Loucy (cell line): ENCODE measurements around the gene TAS2R60.
"Not testable (repeated sequence)": the region's sequence is repeated elsewhere in the genome, so short reads cannot be mapped to it uniquely, and the experiment has no call there.

ENCODE experiments used
- H2AFZ ChIP-seq: fragments of 200-600 bp; sonication (generic); 2 replicates; pipeline ENCODE4 v1.6.0; 2016; ENCODE audit warnings: antibody characterized with exemption, mild to moderate bottlenecking, low read length, moderate library complexity
- H3F3A ChIP-seq: fragments of 200-600 bp; 2 replicates; pipeline ENCODE4 v1.6.0; 2016; ENCODE audit warnings: antibody characterized with exemption, low read depth, mild to moderate bottlenecking
- H3K27me3 ChIP-seq: fragments of 200-600 bp; sonication (generic); 2 replicates; pipeline ENCODE4 v1.6.1; 2014; ENCODE audit warnings: low read length, mild to moderate bottlenecking; ENCODE audit not compliant: insufficient read depth, poor library complexity, severe bottlenecking
- H3K36me3 ChIP-seq: fragments of 200-600 bp; sonication (generic); 2 replicates; pipeline ENCODE4 v1.6.1; 2016; ENCODE audit warnings: low read length; ENCODE audit not compliant: insufficient read depth
- H3K4me1 ChIP-seq: fragments of 200-600 bp; sonication (generic); 2 replicates; pipeline ENCODE4 v1.5.1; 2014; ENCODE audit warnings: low read length, mild to moderate bottlenecking; ENCODE audit not compliant: insufficient read depth, poor library complexity, severe bottlenecking
- H3K4me2 ChIP-seq: fragments of 200-600 bp; sonication (generic); 2 replicates; pipeline ENCODE4 v1.6.0; 2014; ENCODE audit warnings: antibody characterized with exemption, low read length, low read depth, mild to moderate bottlenecking; ENCODE audit not compliant: poor library complexity, severe bottlenecking
- H3K4me3 ChIP-seq: fragments of 200-600 bp; sonication (generic); 2 replicates; pipeline ENCODE4 v1.5.1; 2014; ENCODE audit warnings: low read length, mild to moderate bottlenecking, mixed read lengths; ENCODE audit not compliant: poor library complexity, severe bottlenecking
- H3K79me2 ChIP-seq: fragments of 200-600 bp; sonication (generic); 2 replicates; pipeline ENCODE4 v1.6.1; 2014; ENCODE audit warnings: low read length; ENCODE audit not compliant: insufficient read depth
- H3K9ac ChIP-seq: fragments of 200-600 bp; sonication (generic); 2 replicates; pipeline ENCODE4 v1.6.0; 2014; ENCODE audit warnings: mild to moderate bottlenecking, low read depth, low read length, moderate library complexity; ENCODE audit not compliant: poor library complexity, severe bottlenecking
- H3K9me2 ChIP-seq: fragments of 200-600 bp; sonication (generic); replicated peaks from 2 replicates; pipeline ENCODE4 v1.6.1; 2016; ENCODE audit warnings: low read depth, low read length, mixed read lengths
- H3K9me3 ChIP-seq: fragments of 200-600 bp; sonication (generic); 2 replicates; pipeline ENCODE4 v1.6.1; 2014; ENCODE audit warnings: mild to moderate bottlenecking, antibody characterized with exemption, low read length, low read depth; ENCODE audit not compliant: insufficient read depth
- H4K20me1 ChIP-seq: fragments of 200-600 bp; sonication (generic); 2 replicates; pipeline ENCODE4 v1.6.0; 2014; ENCODE audit warnings: antibody characterized with exemption, low read length, mild to moderate bottlenecking; ENCODE audit not compliant: insufficient read depth, poor library complexity, severe bottlenecking
- CTCF ChIP-seq: fragments of 200-600 bp; sonication (generic); conservative IDR thresholded peaks from 2 replicates; pipeline ENCODE4 v1.5.1; 2014; ENCODE audit warnings: mild to moderate bottlenecking, antibody characterized with exemption, low read length
- EZH2phosphoT487 ChIP-seq: fragments of 200-600 bp; IDR thresholded peaks from 2 replicates; pipeline ENCODE4 v1.6.1; 2018; ENCODE audit warnings: antibody characterized with exemption, mild to moderate bottlenecking, moderate library complexity, borderline replicate concordance

TAS2R60 gene

DNA sequence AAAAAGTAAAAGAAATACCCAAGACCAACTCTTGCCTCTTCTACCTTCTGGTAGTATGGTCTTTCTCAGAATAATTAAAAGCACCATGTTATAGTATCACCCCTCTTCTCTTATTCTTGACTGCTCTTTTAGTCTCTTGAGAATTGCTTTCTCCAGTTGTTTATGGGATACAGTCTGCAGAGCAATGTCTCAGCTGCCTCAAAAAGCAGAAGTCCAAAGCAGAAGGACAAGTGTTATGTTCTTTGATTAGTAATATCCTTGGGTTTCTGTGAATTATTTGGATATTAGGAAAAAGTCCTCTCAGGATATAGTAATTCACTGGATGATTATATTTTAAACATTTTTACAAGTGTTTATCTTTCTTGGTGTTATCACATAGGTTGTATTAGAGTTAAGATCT is 41.8 kb downstream of the TAS2R60 start:
- H3K4me3 ChIP-seq = no peak overlapping the region
- no peak for TF ChIP-seq EZH2phosphoT487
- no peak for TF ChIP-seq CTCF
- H4K20me1 ChIP-seq = no peaks in the 10 kb centered on the region
- H3K79me2 ChIP-seq = no peaks in the 10 kb centered on the region
- no peaks in the 10 kb centered on the region for H3K9me2 ChIP-seq
- H3K27me3 ChIP-seq = no peaks in the 10 kb centered on the region
- no peak overlapping the region for H2AFZ ChIP-seq
- H3K9ac ChIP-seq = no peak overlapping the region
- no peaks in the 10 kb centered on the region for H3K9me3 ChIP-seq
- H3K4me1 ChIP-seq = peaks cover 8% of the 10 kb centered on the region
- no peak overlapping the region for H3K4me2 ChIP-seq
- no peaks in the 10 kb centered on the region for H3K36me3 ChIP-seq
- H3F3A ChIP-seq = no peaks in the 10 kb centered on the region

DNA sequence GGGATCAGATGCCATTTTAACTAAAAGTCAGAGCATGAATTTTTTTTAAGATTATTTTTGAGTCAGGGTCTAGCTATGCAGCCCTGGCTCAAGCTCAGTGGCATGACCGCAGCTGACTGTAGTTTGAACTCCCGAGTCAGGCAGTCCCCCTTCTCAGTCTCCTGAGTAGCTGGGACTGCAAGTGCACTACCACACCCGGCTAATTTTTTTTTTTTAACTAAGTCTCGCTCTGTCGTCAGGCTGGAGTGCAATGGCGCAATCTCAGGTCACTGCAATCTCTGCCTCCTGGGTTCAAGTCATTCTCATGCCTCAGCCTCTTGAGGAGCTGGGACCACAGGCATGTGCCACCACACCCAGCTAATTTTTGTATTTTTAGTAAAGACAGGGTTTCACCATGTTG is 42.2 kb downstream of the TAS2R60 start:
- Histone ChIP-seq H3K27me3 (no peaks in the 10 kb centered on the region), H3K36me3 (no peaks in the 10 kb centered on the region), H2AFZ (no peak overlapping the region), H3K4me2 (no peak overlapping the region), H3K4me3 (no peak overlapping the region), H3F3A (no peaks in the 10 kb centered on the region), H3K9me2 (no peaks in the 10 kb centered on the region), H3K9ac (no peak overlapping the region), H3K4me1 (peaks cover 8% of the 10 kb centered on the region), H3K79me2 (no peaks in the 10 kb centered on the region), H4K20me1 (no peaks in the 10 kb centered on the region), H3K9me3 (no peaks in the 10 kb centered on the region)
- no peak for TF ChIP-seq CTCF
- TF ChIP-seq EZH2phosphoT487 = no peak

GRCh38 chr7:143486266-143486665 is 43.0 kb downstream of the TAS2R60 start:
- not testable (repeated sequence) for H4K20me1 ChIP-seq, H3K4me1 ChIP-seq, H3K9me2 ChIP-seq, H3K9me3 ChIP-seq, H3K4me2 ChIP-seq, H2AFZ ChIP-seq, H3K36me3 ChIP-seq, H3F3A ChIP-seq, H3K27me3 ChIP-seq, H3K79me2 ChIP-seq, H3K4me3 ChIP-seq, H3K9ac ChIP-seq

DNA sequence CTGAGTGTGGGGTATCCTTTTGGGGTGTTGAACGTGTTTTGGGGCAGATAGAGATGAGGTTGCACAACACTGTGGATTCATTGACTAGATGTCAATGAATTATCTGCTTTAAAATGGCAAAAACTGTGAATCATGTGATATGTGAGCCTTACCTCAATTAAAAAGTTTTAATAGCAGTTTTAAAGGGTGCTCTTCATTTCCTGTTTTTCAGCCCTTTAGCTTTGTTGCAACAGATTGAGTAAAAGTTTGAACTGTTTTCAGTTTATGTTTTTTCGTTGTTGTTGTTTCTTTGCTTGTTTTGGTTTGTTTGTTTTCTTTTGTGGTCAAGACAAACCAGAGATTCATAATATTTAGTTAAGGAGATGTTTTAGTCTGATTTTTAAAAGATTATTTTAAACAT is 43.8 kb downstream of the TAS2R60 start:
- no peaks in the 10 kb centered on the region for H3K27me3 ChIP-seq
- no peak overlapping the region for H3K9ac ChIP-seq
- H3K9me3 ChIP-seq = no peaks in the 10 kb centered on the region
- no peaks in the 10 kb centered on the region for H3K79me2 ChIP-seq
- H4K20me1 ChIP-seq = no peaks in the 10 kb centered on the region
- H3F3A ChIP-seq = no peaks in the 10 kb centered on the region
- H3K4me2 ChIP-seq = no peak overlapping the region
- H3K4me1 ChIP-seq = no peaks in the 10 kb centered on the region
- no peak overlapping the region for H3K4me3 ChIP-seq
- no peaks in the 10 kb centered on the region for H3K36me3 ChIP-seq
- no peak overlapping the region for H2AFZ ChIP-seq
- no peaks in the 10 kb centered on the region for H3K9me2 ChIP-seq
- no peak for TF ChIP-seq EZH2phosphoT487
- TF ChIP-seq CTCF = no peak
